ENCODE data around the gene SMNDC1.
"Not testable (repeated sequence)": the region's sequence is repeated elsewhere in the genome, so short reads cannot be mapped to it uniquely, and the experiment has no call there.

SMNDC1 gene

DNA sequence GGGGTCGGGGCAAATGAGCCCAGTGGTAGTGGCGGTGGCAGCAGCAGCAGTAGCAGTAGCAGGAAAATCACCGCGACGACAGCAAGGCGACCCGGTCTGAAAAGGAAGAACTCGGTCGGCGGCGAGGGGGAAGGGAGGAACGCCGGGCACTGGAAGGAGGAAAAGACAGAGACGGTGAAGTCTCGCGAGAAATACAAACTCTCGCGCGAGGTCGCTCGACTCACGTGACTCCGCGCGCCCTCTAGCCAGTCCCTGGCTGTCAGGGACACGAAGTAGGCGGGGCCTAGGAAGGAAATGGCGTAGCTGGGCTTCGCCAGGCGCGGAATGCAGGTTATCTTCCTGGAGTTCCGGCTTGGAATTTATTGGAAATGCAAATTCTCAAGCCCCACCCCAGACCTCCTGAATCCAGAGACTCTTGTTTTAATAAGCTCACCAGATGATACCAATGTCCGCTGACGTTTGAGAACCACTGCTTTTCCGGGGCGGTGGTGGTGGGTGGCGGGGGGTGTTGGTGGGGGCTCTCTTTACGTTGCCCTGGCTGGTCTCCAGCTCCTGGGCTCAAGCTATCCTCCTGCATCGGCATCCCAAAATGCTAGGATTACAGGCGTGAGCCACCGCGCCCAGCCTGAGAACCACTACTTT lies at the start of gene SMNDC1:
Gene SMNDC1, minus strand, starts transcription at position 141 of the 642 bp plus-strand sequence. CDS start 1,333 bp downstream, outside the sequence.
- peak; percentile 94 for DNase-seq (ENCODE audit: low read depth, low spot score)

- DNase-seq (ENCODE audit: low read depth, low spot score), result peak; percentile 52
Observed at GRCh38 chr10:110354322-110354766, 49.6 kb upstream of the SMNDC1 start.

GRCh38 chr10:110353244-110354119 lies 48.8 kb upstream of the SMNDC1 start:
- peak; percentile 31 for DNase-seq (ENCODE audit: low read depth, low spot score)

- DNase-seq (ENCODE audit: low read depth, low spot score), result no peak
Observed at GRCh38 chr10:110352930-110353243, 48.2 kb upstream of the SMNDC1 start.

- DNase-seq (ENCODE audit: low read depth, low spot score), result no peak
Observed at GRCh38 chr10:110350812-110351211, 46.1 kb upstream of the SMNDC1 start.

DNA sequence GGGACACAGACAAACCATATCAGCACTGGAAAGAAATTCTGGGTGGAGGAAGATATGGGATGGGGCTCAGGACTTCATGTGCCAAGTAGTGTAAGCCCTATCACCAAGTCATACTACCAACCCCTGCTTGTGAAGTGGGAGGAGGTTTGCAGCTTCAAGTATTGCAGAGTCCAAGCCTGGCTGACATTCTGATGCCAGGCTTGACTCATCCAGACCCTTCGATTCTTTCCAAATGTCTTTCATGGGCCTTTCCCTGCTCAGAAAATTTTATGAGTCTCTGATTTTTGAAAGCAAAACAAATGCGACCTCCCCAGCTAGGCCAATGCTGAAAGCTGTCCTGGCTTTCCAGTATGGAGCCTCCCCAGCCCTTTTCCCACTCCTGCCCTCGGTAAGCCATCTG lies 45.1 kb upstream of the SMNDC1 start:
- no peak for DNase-seq (ENCODE audit: low read depth, low spot score)

GRCh38 chr10:110349386-110349785 lies 44.7 kb upstream of the SMNDC1 start:
- no peak for DNase-seq (ENCODE audit: low read depth, low spot score)

GRCh38 chr10:110348336-110348735 lies 43.6 kb upstream of the SMNDC1 start:
- no peak for DNase-seq (ENCODE audit: low read depth, low spot score)

GRCh38 chr10:110346914-110347313 lies 42.2 kb upstream of the SMNDC1 start:
- DNase-seq (ENCODE audit: low read depth, low spot score), result no peak

DNA sequence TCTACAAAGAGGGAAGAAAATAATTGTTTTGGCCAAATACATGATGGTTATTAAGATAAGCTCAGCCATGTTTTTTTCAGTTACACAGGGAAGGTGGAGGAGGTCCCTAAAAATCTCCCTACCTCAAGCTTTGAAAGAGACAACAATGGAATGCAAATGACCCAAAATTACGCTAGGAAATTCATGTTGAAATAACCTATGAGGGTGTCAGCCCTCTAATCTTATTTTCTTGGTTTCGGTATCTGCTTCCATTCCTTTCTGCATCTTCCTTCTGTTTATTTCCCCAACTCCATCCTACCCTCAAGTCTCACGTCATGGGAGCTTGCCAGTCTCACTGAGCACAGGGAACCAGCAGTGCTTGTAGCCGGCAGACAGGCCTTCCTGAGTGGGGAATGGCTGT lies 40.6 kb upstream of the SMNDC1 start:
- DNase-seq (ENCODE audit: low read depth, low spot score), result no peak

DNA sequence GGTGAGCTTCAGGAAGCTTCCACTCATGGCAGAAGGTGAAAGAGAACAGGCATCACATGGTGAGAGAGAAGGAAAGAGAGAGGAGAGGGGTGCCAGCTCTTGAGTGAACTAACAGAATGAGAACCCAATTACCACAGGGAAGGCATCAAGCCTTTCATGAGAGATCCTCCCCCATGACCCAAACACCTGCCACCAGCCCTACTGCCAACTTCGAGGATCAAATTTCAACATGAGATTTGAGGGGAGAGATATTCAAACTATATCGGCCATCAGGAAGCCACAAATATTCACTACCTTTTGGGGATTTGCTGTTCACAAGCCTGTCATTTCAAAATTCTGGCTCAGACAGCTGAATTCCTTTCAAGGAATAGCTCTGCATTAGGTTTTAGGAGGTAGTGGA lies 39.9 kb upstream of the SMNDC1 start:
- no peak for DNase-seq (ENCODE audit: low read depth, low spot score)

DNA sequence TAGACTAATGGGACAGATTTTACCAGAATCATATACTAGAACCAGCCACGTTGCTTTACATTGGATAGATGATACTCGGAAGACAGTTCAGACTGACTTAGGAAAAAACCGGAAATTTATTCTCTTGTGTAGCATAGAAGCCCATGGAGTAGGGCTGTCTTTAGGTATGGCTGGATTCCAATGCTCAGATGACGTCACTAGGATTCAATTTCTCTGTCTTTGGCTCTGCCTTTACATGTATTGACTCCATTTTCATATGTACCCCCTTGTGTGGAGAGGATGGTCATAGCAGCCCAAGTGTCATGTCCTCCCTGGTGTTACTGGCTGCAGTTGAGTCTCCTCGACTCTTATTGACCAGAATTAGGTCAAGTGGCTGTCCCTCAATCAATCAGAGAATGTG lies 39.2 kb upstream of the SMNDC1 start:
- DNase-seq (ENCODE audit: low read depth, low spot score), result no peak

DNA sequence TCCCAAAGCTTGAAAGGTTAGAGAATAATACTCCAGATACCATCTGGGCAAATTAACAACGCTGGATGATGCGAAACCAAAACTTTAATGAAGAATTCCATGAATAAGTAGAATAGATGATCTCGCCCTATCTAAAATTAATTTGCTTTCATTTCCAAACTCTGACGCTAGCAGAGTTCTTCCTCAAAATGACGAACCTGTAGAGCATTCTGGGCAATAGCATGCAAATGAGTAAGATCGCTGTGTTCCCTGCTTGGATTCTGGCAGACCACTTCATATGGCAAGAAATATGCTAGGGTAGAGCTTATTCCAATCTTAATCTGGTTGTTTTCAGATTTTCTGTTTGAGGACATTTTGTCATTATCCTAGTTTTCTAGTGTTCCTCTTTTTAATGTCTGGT lies 36.1 kb upstream of the SMNDC1 start:
- no peak for DNase-seq (ENCODE audit: low read depth, low spot score)

GRCh38 chr10:110340122-110340521 lies 35.4 kb upstream of the SMNDC1 start:
- DNase-seq (ENCODE audit: low read depth, low spot score), result no peak

- no peak for DNase-seq (ENCODE audit: low read depth, low spot score)
Observed at GRCh38 chr10:110337906-110338305, 33.2 kb upstream of the SMNDC1 start.

- no peak for DNase-seq (ENCODE audit: low read depth, low spot score)
Observed at GRCh38 chr10:110337401-110337800, 32.7 kb upstream of the SMNDC1 start.

GRCh38 chr10:110336111-110336721 lies 31.5 kb upstream of the SMNDC1 start:
- DNase-seq (ENCODE audit: low read depth, low spot score), result peak; percentile 80

DNA sequence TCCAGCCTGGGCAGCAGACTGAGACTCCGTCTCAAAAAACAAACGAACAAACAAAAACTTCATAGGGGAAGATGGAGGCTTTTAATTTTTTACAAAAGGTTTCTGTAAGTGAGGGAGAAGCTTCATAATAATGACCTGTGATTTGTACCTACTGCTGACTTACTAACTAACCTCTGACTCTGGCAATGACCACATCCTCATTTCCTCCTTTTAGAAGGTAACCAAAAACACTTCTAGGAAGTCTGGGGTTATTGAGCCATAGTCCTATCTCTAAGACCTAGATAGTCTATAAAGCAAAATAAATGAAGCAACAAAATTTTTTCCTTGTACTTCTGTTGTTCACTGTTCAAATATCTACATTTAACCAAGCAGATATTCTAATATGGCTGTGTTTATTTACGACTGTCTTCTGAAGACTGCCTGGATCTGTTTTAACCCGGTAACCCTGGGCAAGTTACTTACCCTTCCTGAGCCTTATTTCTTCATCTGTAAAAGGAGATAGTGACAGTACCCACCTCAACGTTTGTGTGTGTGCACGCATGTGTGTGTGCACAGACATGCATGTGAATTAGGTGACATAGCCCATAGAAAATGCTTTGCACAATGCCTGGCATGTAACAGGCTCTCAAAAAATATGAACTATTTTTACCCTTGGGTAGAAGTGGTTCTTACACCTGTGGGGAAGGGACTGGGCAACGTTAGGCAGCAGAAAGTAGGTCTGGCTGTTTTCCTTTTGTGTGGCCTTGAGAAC lies 30.8 kb upstream of the SMNDC1 start:
- DNase-seq (ENCODE audit: low read depth, low spot score), result no peak

GRCh38 chr10:110334061-110334656 lies 29.4 kb upstream of the SMNDC1 start:
- DNase-seq (ENCODE audit: low read depth, low spot score), result no peak

DNA sequence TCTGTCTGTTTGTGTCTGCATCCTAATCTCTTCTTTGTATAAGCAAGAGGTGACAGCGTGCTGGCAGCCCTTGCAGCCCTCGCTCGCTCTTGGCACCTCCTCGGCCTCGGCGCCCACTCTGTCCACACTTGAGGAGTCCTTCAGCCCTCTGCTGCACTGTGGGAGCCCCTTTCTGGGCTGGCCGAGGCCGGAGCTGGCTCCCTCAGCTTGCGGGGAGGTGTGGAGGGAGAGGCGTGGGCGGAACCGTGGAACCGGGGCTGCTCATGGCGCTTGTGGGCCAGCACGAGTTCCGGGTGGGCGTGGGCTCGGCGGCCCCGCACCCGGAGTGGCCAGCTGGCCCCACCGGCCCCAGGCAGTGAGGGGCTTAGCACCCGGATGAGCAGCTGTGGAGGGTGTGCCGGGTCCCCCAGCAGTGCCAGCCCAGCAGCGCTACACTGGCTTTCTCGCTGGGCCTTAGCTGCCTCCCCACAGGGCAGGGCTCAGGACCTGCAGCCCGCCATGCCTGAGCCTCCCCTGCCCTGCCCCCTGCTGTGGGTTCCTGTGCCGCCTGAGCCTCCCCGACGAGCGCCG lies 26.6 kb upstream of the SMNDC1 start:
- DNase-seq (ENCODE audit: low read depth, low spot score), result not testable (repeated sequence)

- no peak for DNase-seq (ENCODE audit: low read depth, low spot score)
Observed at GRCh38 chr10:110330675-110331074, 26.0 kb upstream of the SMNDC1 start.
